ENCODE data around the gene MBNL1. TPM values are rescaled to one million over a fixed set of nuclear protein-coding genes. Genes with fewer than 3 reads are reported as not detected.

The MBNL1 gene
- total and polyA plus RNA-seq, 5 experiments from 2014 or later: 298 to 423 (median 370) TPM

DNA sequence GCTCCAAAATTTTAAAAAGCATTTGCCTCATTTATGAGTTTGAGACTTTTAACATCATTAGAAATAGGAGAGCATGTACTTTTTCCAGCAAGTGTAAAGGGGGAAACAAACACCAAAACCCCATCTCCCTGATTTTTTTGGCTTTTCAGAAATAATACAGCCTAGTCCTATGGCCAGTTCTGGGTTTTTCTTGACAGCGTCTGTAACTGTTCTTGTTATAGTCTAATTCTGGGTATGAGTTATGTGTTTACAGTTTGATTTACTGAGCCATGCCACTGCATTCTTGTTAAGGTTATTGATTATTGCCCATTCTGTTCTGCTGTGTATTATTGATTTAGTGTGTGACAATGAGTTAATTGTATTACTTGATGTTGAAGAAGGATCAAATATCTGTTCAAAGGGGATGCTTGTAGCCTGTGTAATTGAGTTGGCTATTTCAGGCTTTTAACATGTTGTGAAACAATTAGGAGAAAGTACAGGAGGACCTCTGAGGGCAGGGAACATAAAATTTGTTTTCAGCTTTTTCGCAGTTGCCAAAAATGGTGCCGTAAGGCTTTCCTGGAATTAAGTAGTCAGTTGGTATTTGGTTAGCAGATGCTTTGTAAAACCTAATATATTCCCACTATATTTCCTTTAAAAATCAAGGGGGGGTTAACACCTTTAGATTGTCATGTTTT, 46.1 kb downstream of the MBNL1 start:
- POLR2A ChIA-PET: interaction anchor here (0.7 to 1.1 kb wide), 4 partner anchors 9 to 58 kb away, joined by 3 to 5 read pairs (median 3); no protein-coding TSS in a partner anchor
- DNase-seq: no peak
- Mint-ChIP-seq H3K9me3 (no peaks in the 10 kb centered on the region), H3K4me3 (peak overlapping the region in 8 of 10 donors; percentile 7 to 59 (median 20)), H3K27ac (peak overlapping the region; percentile 23 to 92 (median 63)), H3K36me3 (peaks cover 0 to 64% (median 15%) of the 10 kb centered on the region in 3 donors), H3K27me3 (no peaks in the 10 kb centered on the region), H3K4me1 (peaks cover 20 to 80% (median 67%) of the 10 kb centered on the region in 4 donors)
- no peak for ATAC-seq

DNA sequence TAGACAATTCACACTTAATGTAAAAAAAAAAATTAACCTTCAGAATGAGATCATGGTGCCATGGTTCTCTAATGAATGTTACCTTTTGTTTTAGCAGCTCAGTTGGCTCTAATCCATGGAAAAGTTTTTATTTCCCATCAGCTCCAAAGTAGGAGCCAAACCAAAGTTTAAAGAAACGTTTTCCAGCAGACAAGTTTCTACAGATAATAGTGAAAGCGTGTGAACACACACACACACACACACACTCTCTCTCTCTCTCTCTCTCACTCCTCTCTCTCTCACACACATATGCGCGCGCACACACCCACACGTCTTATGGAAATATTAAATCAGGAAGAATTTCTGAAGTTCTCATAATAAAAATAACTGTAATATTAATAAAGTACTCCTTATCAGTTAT, 46.9 kb downstream of the MBNL1 start:
- POLR2A ChIA-PET: interaction anchor here (0.7 to 1.2 kb wide), 4 partner anchors 8 to 58 kb away, joined by 3 to 5 read pairs (median 3); partner anchors contain the start of gene MBNL1
- peak overlapping the region in 9 of 10 donors; percentile 4 to 76 (median 50) for H3K4me3 Mint-ChIP-seq
- H3K4me1 Mint-ChIP-seq: peaks cover 25 to 79% (median 70%) of the 10 kb centered on the region in 4 donors
- ATAC-seq (no peak), DNase-seq (no peak)
- H3K36me3 Mint-ChIP-seq: peaks cover 0 to 67% (median 15%) of the 10 kb centered on the region in 3 donors
- no peaks in the 10 kb centered on the region for H3K27me3 Mint-ChIP-seq
- no peaks in the 10 kb centered on the region for H3K9me3 Mint-ChIP-seq
- peak overlapping the region in 9 of 10 donors; percentile 23 to 92 (median 74) for H3K27ac Mint-ChIP-seq

DNA sequence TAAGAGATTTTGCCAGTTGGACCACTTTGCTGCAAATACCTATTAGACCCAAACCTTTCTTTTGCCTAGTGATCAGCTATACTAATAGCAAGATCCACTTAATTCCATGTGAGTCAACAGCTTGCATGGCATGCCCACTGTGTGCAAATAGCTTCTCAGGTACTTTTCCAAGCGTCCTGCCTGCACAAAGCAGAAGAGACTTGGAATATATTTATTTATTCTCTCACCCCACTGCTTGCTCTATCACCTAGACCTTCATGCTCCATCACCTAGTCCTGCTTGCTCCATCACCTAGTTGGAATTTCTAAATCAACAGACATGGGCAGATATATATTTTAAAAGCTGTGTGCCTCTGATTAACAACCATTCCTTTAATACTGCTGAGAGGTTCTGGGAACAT, 47.6 kb downstream of the MBNL1 start:
- Mint-ChIP-seq H3K27me3 (no peaks in the 10 kb centered on the region), H3K27ac (peak overlapping the region; percentile 38 to 91 (median 66)), H3K4me3 (peak overlapping the region in 8 of 10 donors; percentile 3 to 76 (median 39)), H3K9me3 (no peaks in the 10 kb centered on the region), H3K4me1 (peaks cover 27 to 84% (median 76%) of the 10 kb centered on the region in 4 donors), H3K36me3 (peaks cover 0 to 66% (median 15%) of the 10 kb centered on the region in 3 donors)
- DNase-seq: no peak
- POLR2A ChIA-PET: interaction anchor here (1.2 kb wide), 1 partner anchor 48 kb away, joined by 3 read pairs; the partner anchor contains the start of gene MBNL1
- no peak for ATAC-seq

DNA sequence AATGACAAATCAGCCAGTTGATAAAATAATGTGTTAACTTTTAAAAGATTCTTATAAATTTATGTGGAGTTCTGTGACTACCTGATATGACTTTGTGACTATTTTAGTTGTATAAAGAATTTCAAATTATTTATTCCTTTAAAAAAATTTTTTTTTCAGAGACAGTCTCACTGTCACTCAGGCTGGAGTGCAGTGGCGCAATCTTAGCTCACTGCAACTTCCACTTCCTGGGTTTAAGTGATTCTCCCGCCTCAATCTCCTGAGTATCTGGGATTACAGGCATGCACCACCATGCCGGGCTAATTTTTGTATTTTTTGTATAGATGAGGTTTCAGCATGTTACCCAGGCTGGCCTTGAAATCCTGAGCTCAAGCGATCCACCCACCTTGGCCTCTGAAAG, 48.5 kb downstream of the MBNL1 start:
- ATAC-seq (no peak), DNase-seq (no peak)
- H3K27me3 Mint-ChIP-seq: no peaks in the 10 kb centered on the region
- peak overlapping the region in 8 of 10 donors; percentile 45 to 82 (median 62) for H3K27ac Mint-ChIP-seq
- peaks cover 0 to 68% (median 12%) of the 10 kb centered on the region in 3 donors for H3K36me3 Mint-ChIP-seq
- peak overlapping the region in 6 of 10 donors; percentile 9 to 51 (median 34) for H3K4me3 Mint-ChIP-seq
- POLR2A ChIA-PET: interaction anchor here (1.0 to 1.7 kb wide), 2 partner anchors 8 to 12 kb away, joined by 3 to 5 read pairs; no protein-coding TSS in a partner anchor
- H3K4me1 Mint-ChIP-seq: peaks cover 31 to 92% (median 82%) of the 10 kb centered on the region in 4 donors
- H3K9me3 Mint-ChIP-seq: no peaks in the 10 kb centered on the region

DNA sequence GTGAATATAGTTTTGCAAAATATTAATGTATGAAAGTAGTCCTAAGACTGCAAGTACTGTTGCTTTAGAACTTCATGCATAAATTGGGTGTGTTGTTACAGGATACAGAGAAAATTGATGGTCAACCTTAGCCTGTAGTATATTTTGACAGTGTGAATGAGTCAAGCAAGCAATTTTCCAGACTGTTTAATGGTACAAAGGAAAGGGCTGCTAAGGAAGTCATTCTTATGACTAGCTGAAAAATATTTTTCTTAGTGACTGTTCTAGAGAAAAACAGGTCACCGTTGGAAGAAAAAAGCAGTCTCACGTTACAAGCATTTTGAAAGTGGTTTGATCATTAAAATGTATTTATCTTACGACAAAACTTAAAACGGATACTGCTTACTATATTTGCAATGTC, 49.2 kb downstream of the MBNL1 start:
- Mint-ChIP-seq H3K27ac (peak overlapping the region in 6 of 10 donors; percentile 13 to 77 (median 50)), H3K27me3 (no peaks in the 10 kb centered on the region), H3K9me3 (no peaks in the 10 kb centered on the region), H3K4me3 (peak overlapping the region in 6 of 10 donors; percentile 22 to 51 (median 35)), H3K4me1 (peaks cover 35 to 91% (median 82%) of the 10 kb centered on the region in 4 donors), H3K36me3 (peaks cover 0 to 67% (median 9%) of the 10 kb centered on the region in 3 donors)
- POLR2A ChIA-PET: interaction anchor here (0.9 to 1.7 kb wide), 3 partner anchors 9 to 49 kb away, joined by 3 to 5 read pairs (median 5); partner anchors contain the start of gene MBNL1
- no peak for DNase-seq
- peak in 1 of 2 donors; percentile 13 for ATAC-seq

DNA sequence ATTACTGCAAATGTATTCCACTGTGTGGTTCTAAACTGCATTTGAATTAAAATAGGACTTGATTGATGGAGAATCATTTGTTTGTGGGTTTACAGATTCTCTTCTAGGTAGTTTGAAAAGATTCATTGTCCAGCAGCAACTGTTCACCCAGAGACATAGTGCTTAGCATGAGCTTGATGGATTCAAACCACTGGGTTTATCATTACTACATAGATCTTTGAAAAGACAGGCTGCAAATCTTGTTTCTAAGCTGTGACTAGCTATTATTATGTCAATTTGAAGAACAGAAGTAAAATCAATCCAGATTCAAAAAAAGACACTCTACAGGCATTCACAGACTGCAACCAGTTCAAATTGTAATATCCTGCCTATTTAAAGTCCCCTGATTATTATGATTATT, 49.8 kb downstream of the MBNL1 start:
- DNase-seq: no peak
- H3K9me3 Mint-ChIP-seq: no peaks in the 10 kb centered on the region
- H3K27ac Mint-ChIP-seq: peak overlapping the region in 9 of 10 donors; percentile 16 to 87 (median 77)
- peaks cover 34 to 88% (median 82%) of the 10 kb centered on the region in 4 donors for H3K4me1 Mint-ChIP-seq
- H3K27me3 Mint-ChIP-seq: no peaks in the 10 kb centered on the region
- peak overlapping the region in 7 of 10 donors; percentile 12 to 67 (median 51) for H3K4me3 Mint-ChIP-seq
- peaks cover 0 to 61% (median 8%) of the 10 kb centered on the region in 3 donors for H3K36me3 Mint-ChIP-seq
- no peak for ATAC-seq
- POLR2A ChIA-PET: interaction anchor here (0.9 to 1.7 kb wide), 2 partner anchors 13 to 49 kb away, joined by 5 read pairs; partner anchors contain the start of gene MBNL1

DNA sequence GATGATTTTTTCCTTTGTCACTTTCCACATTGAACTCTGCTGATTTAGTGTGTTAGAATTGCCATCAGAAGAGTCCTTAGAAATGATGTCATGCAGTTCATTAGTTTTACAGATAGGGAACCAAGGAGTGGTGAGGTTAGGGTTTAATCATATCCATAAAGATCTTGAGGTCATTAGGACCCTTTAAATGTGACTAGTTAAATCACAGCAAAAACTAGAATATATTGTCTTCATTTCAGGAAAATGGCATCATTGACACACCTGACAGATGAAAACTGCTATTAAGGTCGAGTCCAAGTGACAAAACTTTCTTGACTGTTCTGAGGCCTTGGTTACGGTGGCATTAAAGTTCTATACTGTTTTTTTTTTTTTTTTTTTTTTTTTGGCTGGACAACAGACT, 50.5 kb downstream of the MBNL1 start:
- H3K4me1 Mint-ChIP-seq: peaks cover 37 to 91% (median 84%) of the 10 kb centered on the region in 4 donors
- ATAC-seq (peak in 1 of 2 donors; percentile 23), DNase-seq (no peak)
- no peaks in the 10 kb centered on the region for H3K27me3 Mint-ChIP-seq
- peaks cover 0 to 61% (median 8%) of the 10 kb centered on the region in 3 donors for H3K36me3 Mint-ChIP-seq
- POLR2A ChIA-PET: no interaction called here
- H3K9me3 Mint-ChIP-seq: no peaks in the 10 kb centered on the region
- H3K27ac Mint-ChIP-seq: peak overlapping the region in 9 of 10 donors; percentile 10 to 87 (median 63)
- H3K4me3 Mint-ChIP-seq: peak overlapping the region in 8 of 10 donors; percentile 12 to 67 (median 45)

DNA sequence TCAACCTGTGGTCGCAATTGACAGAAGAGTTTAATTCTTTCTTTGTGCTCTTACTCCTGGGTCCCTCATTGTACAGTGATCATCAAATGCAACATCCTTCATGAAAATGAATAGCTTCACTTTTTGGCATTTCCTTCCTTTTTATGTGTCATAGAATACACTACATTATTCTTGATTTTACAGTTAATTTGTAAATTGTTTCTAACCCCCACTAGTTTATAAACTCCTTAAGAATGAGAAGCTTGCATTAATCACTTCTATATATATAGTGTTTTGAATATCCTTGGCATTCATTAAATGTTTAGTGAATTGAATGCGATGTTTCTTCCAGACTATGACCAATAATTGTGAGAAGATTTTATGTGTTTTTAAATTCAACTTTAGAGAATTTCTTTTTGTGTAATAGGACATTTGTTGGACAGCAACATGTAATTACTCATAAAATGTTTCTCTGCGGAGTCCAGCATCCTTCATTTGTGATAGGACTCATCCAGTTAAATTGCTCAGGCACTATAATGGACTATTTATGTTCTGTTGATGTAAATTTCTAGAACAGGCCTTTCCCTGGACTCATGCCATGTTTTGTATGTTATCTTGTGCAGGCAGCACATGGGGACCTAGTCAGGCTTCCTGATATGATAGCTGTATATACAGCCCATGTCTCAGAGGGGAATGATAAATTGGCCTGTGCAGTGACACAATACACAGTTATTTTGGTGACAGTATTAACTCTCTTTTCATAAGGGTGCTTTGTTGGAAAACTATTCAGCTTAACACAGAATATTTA, 51.3 kb downstream of the MBNL1 start:
- no peaks in the 10 kb centered on the region for H3K27me3 Mint-ChIP-seq
- POLR2A ChIA-PET: interaction anchor here (0.7 to 1.2 kb wide), 2 partner anchors 35 to 53 kb away, joined by 3 read pairs; no protein-coding TSS in a partner anchor

DNA sequence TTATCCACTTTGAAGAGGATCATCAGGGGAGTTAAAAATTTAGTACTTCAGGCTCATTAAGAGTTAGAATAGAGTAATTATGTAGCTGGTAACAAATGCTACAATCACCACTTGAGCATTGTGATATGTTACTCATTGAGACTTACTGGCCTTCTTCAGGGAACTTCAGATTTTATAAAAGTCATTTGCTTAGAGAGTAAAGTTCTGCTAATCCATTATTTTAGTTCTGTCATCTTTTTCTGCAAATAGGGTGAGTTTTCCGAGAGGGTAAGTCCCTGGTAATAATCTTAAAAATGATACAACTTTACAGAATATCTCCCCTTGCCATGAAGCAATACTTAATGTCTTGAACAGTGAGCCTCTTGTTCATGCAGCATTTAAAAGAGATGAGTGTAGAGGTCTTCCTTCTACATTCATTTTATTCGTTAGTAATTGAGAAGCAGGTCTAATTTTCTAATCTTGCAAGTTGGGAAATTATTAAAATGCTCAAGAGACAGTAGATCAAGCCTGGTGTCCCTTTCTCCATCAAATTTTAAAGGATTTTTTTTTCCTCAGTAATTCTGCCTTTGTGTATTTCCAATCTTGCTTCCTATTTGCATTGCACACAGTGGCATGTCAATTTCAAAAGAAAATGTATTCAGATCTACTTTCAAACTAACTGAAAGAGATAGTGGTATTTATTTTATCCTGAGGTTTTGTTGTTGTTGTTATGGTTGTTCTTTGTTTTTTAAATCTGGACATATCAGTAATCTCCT, 52.6 kb downstream of the MBNL1 start:
- H3K36me3 Mint-ChIP-seq: peaks cover 0 to 56% (median 7%) of the 10 kb centered on the region in 3 donors
- H3K9me3 Mint-ChIP-seq: no peaks in the 10 kb centered on the region
- POLR2A ChIA-PET: interaction anchor here (0.8 to 1.2 kb wide), 2 partner anchors 37 to 52 kb away, joined by 3 to 4 read pairs; partner anchors contain the start of gene MBNL1
- DNase-seq: no peak
- H3K4me3 Mint-ChIP-seq: peak overlapping the region in 8 of 10 donors; percentile 34 to 60 (median 48)
- no peak for ATAC-seq
- peak overlapping the region; percentile 7 to 86 (median 76) for H3K27ac Mint-ChIP-seq
- no peaks in the 10 kb centered on the region for H3K27me3 Mint-ChIP-seq
- peaks cover 35 to 91% (median 79%) of the 10 kb centered on the region in 4 donors for H3K4me1 Mint-ChIP-seq

More for the DNA sequence above, 51.3 kb downstream of the MBNL1 start:
- Mint-ChIP-seq H3K4me1 (peaks cover 35 to 90% (median 82%) of the 10 kb centered on the region in 4 donors), H3K27ac (peak overlapping the region in 9 of 10 donors; percentile 3 to 86 (median 61)), H3K36me3 (peaks cover 0 to 59% (median 5%) of the 10 kb centered on the region in 3 donors), H3K9me3 (no peaks in the 10 kb centered on the region), H3K4me3 (peak overlapping the region in 9 of 10 donors; percentile 29 to 74 (median 56))
- ATAC-seq: no peak
- DNase-seq: no peak

DNA sequence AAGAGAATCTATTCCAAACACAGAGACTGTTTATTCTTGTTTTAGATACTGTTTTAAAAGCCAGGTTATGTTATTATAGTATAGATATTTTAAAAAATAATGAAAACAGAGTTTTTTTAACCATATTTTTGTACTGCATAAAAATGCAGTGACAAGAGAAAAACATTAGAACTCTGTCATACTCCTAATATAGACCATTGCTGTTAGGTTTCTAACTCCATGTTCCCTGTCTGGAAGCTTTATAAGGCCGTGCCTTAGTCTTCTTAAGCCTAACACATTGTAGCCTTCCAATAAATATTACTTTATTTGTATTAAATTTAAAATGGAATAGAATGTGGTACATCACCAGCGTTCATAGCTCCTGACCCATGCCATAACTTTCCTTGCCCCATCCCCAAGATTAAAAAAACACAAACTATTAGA, 53.2 kb downstream of the MBNL1 start:
- no peak for DNase-seq
- Mint-ChIP-seq H3K36me3 (peaks cover 0 to 56% (median 7%) of the 10 kb centered on the region in 3 donors), H3K27me3 (no peaks in the 10 kb centered on the region), H3K4me1 (peaks cover 34 to 90% (median 79%) of the 10 kb centered on the region in 4 donors), H3K27ac (peak overlapping the region in 8 of 10 donors; percentile 6 to 80 (median 72)), H3K4me3 (peak overlapping the region in 8 of 10 donors; percentile 16 to 68 (median 53)), H3K9me3 (no peaks in the 10 kb centered on the region)
- no peak for ATAC-seq
- POLR2A ChIA-PET: interaction anchor here (0.8 kb wide), 1 partner anchor 53 kb away, joined by 4 read pairs; the partner anchor contains the start of gene MBNL1

DNA sequence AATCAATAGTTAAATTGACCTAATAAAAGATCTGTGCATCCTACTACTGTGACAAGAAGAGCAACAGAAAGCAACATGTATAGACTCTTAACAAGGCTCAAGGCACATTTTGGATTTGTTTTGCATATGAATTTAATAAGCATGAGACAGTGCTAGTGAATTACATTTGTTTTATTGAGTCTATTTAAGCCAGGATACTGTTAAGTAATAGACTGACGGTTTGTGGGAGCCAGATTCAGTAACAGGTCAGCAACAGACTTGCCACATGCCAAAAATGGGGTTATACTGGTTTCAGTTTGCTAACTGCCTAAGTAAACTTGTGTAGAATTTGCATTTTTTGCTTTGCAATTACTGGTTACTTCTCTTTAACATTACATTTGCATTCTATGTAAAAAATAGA, 54.0 kb downstream of the MBNL1 start:
- ATAC-seq (no peak), DNase-seq (no peak)
- no peaks in the 10 kb centered on the region for H3K9me3 Mint-ChIP-seq
- peak overlapping the region in 9 of 10 donors; percentile 12 to 68 (median 30) for H3K4me3 Mint-ChIP-seq
- H3K36me3 Mint-ChIP-seq: peaks cover 0 to 54% (median 9%) of the 10 kb centered on the region in 3 donors
- no peaks in the 10 kb centered on the region for H3K27me3 Mint-ChIP-seq
- H3K4me1 Mint-ChIP-seq: peaks cover 36 to 89% (median 79%) of the 10 kb centered on the region in 4 donors
- POLR2A ChIA-PET: no interaction called here
- H3K27ac Mint-ChIP-seq: peak overlapping the region in 9 of 10 donors; percentile 3 to 77 (median 48)

All from naive thymus-derived CD8-positive, alpha-beta T cell (primary cell).